HG03520 (cell line): ENCODE measurements around the gene OR8B3.

Source experiments
- ATAC-seq: cut with Tn5 transposase; IDR thresholded peaks from one replicate; pipeline ENCODE4 v1.9.1; 2021; ENCODE audit warnings: mild to moderate bottlenecking, moderate library complexity; ENCODE audit not compliant: unreplicated experiment

The OR8B3 gene

DNA sequence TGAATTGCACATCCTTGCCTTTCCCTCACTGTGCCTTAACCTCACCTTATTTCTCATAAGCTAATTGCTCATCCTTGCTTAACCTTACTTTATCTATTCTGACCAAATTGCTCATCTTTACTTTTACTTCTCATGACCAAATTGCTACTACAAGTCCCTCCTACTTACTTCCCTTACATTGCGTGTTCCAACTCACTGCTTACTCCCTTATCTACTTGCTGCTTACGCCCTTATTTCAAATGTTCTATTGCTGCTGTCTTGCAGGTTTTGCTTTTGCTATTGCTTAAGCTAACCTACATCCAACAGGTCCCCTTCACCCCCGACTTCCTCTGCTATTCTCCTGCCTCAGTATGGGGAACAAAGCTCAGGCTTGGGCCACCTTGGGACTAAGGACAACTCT lies 22.5 kb downstream of the OR8B3 start:
- ATAC-seq = no peak

- no peak for ATAC-seq
These were observed 39.3 kb downstream of the OR8B3 start for GRCh38 chr11:124359566-124359965.

- no peak for ATAC-seq
These were observed 52.4 kb downstream of the OR8B3 start for GRCh38 chr11:124346311-124346955.
